ENCODE results near the gene EPHA5.
A peak's percentile ranks its signal among the peaks of the same experiment; 100 is the strongest.
"Not testable (repeated sequence)": the region's sequence is repeated elsewhere in the genome, so short reads cannot be mapped to it uniquely, and the experiment has no call there.

The EPHA5 gene

DNA sequence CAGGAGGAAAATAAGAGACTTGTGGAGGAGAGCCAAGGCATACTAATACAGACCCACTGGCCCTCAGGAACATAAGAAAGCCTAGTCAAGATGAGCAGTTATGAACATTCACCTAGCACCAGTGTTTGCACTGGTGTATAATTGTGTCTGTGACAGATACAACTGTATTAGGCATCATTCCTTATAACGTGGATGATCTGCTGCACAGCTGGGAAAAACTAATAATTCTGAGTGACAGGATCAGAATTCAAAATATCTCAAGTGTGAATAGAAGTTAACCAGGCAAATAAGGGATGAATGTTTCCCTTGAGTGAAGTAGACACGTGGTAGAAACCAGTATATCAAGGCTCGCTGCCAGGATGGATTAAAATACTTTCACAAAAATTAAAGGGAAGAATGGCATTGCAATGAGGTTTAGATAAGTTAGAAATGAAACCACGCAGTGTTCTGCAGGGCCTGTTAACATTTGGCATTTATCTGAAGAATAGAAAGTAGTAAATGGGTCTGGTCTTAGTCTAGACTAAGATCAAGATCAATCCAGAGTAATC, 325.9 kb downstream of the EPHA5 start:
- no peak for FAIRE-seq

DNA sequence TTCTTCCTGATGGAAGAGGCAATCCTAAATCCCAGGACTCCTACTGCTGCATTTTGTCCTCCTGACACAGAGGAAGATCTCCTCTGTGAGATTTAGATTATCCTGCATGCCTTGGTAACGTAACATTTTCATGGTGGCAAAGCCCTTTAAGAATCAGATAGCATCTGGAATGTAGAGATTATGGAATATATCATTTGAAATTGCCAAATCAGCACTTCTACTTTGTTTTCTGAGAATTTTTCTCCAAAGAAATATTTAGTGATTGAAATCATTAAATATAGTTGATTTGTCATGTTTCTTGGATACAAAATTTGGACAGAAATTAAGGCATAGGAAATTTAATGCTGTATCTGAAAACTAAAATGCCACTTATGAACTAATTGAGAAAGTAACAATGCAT, 326.9 kb downstream of the EPHA5 start:
- FAIRE-seq: no peak

DNA sequence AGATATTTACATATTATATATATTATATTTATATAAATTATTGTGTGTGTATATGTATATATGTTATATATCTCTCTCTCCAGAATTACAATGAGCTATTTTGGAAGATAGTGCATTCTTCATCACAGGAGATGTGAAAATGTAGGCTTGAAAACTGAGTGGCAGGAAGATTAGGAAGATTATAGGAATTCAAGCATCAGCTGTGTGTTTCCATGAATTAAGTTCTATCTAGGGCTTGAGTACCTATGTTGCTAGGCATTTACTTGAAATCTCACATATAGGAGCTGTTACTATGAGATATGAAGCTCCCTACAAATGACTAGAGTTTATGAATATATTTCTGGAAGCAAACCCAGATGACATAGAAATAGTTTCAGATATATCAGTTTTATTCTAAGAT, 328.7 kb downstream of the EPHA5 start:
- no peak for FAIRE-seq

DNA sequence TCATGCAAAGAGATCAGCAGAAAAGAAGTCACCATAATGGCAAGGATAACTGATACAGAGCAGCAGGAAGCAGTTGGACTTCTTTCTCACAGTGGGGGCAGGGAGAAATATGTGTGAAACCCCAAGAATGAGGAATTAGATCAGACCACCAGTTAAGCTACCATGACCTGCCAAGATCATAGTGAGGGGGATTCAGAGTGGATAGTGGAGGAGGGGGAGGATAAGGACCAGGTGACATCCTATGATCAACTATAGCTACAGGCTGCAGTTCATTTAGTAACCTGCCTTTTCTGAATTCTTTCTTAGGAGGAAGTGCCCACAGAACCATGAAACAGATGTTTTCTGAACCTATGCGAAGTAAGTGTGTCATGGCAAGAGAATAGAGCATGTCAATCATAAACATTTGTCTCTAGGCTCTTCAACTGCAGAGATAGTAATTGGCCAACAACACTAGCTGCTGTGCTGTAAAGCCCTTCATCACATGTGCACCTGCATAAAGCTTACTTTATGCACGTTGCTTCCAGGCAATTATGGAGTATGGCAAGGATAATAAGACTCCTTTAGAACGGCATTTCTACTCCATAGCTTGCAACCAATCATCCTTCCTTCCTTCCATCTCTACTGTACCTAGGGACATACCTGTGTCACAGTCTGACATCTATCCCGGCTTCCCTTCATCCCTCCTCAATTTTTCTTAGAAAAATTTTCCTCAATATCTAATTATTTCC, 329.7 kb downstream of the EPHA5 start:
- FAIRE-seq: no peak

DNA sequence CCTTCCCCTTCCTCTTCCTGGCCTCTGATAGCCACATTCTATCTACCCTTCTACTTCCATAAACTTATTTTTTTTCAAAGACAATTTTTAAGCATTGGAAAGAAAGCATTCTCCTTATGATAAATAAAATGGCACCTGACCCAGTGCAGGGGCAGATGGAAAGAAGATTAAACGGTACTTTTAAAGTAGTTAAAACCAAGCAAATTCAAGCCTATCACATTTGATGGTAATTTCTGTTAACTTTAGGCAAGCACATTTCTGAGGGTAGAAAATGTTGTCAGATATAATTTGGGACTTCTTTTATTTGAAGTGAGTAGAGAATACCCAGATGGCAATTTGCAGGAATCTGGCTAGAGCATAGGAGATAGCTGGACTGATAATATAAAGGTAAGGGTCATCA, 332.9 kb downstream of the EPHA5 start:
- no peak for FAIRE-seq

DNA sequence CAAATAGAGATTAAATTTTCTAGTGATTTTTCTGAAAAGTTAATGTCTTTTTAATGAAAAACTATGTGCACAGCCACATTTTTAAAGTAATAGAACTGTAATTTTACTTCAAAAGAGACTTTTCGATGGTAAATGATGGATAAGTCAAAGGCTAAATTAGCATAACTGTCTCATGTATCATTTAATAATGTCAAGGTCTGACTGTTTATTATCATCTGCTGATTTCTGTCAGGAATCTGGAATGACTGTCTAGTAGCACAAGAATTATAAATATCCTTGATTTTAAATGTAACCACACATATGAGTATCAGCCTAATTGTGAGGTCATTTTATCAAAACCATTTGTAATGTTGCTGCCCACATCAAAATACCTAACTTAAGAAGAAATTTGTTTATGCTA, 333.8 kb downstream of the EPHA5 start:
- FAIRE-seq: no peak

DNA sequence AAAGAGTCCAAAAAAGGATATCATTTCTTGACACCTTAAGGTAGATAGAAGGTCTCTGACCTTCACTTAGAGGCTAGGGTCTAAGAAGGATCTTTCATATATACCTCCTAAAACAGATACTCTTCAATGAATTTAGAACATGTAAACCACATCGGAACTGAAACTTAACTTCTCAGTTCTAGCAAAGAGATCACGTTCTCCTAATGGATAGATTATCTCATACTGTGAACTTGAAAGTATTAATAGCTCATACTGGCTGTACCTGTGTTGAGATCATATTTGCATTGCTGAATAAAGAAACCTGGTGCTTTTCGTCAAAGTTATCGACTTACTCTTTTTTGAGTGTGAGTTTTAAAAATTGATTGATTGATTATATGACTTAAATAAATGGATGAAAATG, 353.8 kb downstream of the EPHA5 start:
- FAIRE-seq: no peak

DNA sequence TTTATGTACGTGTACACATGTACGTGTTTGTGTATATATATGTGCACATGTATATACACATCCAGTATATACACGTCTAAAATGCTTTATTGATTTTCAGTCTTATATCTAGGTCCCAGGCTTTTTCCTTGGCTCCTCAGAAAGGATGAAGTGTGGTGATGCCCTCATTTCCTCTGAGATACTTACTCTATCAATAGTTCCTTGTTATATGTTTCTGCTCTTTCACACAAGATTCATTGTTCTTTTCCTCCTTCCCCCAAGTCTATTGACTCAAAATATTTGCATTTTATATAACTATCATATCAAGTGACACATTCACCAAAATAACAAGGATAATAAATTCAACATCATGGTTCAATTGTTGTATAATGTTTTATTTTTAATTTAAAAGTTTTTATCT, 359.2 kb downstream of the EPHA5 start:
- no peak for FAIRE-seq

DNA sequence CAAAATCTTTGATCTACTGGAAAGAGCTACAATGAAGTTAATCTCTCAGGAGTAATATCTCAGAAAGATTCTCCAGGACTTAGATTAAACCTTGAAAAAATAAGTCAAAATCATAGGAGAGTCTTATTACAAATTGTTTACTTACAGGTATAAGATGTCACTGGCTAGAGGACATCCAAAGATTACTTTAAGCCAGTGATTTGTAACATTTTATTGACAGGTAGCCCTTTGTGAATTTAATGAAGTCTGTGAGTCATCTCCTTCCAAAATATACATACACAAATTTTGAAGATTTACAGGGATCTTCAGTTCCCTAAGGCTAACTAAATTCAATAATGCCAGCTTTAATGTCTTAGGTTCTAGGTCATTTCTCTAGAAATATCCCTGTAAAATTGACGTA, 359.7 kb downstream of the EPHA5 start:
- FAIRE-seq: no peak

DNA sequence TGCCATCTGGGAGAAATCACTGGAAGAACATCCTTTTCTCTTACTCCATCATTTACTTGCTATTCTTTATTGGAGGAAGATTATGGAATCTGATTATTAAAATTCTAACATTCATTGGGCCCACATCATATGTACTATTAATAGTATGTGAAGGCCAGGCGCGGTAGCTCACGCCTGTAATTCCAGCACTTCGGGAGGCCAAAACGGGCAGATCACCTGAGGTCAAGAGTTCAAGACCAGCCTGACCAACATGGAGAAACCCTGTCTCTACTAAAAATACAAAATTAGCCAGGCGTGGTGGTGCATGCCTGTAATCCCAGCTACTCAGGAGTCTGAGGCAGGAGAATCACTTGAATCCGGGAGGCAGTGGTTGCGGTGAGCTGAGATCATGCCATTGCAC, 361.7 kb downstream of the EPHA5 start:
- not testable (repeated sequence) for FAIRE-seq

DNA sequence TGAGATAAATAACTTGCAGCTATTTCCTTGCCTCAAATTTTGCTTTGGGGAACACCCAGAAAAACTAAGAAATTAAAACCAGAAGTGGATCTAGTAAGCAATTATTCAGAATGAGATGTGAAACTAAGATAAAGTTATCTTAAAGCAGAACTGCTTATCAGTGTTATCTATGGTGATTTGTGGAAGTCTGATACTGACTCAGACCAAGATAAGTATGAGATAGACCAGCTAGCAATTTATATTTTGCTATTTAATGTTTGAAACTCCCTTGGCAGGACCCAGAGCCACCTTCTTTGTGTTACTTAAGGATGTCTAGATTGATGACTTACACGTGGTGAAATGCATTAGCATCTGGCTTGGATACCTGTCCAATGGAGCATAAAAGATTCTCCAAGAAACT, 368.1 kb downstream of the EPHA5 start:
- peak; percentile 67 for FAIRE-seq

DNA sequence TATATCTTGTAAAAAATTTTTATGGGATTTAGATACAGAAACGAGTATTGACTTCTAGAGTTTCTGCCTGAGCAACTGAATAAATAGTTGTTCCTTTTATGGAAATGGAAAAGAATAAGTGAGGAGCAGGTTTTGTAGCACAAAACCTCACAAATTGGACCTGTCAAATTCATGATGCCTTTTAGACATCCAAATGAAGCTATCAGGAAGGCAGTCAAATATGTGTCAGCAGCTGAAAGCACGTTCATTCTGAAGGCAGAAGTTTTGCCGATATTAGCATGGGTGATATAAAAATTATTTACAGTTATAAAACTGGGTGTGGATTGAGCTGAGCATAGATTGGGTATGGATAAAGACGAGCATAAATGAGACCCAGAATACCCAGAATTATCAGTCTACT, 374.0 kb downstream of the EPHA5 start:
- no peak for FAIRE-seq

DNA sequence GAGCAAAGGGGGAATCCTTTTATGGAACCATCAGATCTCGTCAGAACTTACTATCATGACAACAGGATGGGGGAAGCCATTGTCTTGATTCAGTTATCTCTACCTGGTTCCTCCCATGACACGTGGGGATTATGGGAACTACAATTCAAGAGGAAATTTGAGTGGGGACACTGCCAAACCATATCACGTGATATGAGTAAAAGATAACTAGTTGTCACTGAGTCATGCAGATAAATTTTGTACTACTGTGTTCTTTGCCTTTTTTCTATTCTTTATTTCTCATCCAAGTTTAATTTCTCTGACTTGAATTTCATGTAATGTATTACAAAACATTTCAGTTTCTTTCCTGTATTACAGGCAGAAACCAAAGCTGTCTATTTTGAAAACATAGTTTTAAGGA, 383.2 kb downstream of the EPHA5 start:
- no peak for FAIRE-seq

All from endometrium (tissue), 2 donors.